OCI-LY3 (cell line): Measurements from ENCODE around the gene DBNDD2.

ENCODE experiments used
- H2AFZ ChIP-seq: fragments of 200-600, 300-600 bp; shearing (Covaris generic); 2 replicates; pipeline ENCODE4 v1.6.0; 2014; ENCODE audit warnings: antibody characterized with exemption, low read depth, low read length
- H3K27ac ChIP-seq: fragments of 200-600, 300-600 bp; sonication (generic); 2 replicates; pipeline ENCODE4 v1.5.1; 2014; ENCODE audit warnings: mild to moderate bottlenecking, low read length, moderate library complexity, mixed read lengths
- H3K27me3 ChIP-seq: fragments of 200-600, 300-600 bp; sonication (generic); 2 replicates; pipeline ENCODE4 v1.6.1; 2014; ENCODE audit warnings: low read depth, low read length, mixed read lengths
- H3K36me3 ChIP-seq: fragments of 200-600, 300-600 bp; sonication (generic); replicated peaks from 2 replicates; pipeline ENCODE3; 2014; ENCODE audit warnings: low read depth, low read length, mixed read lengths
- H3K4me1 ChIP-seq: fragments of 300-600, 200-600 bp; sonication (generic); 2 replicates; pipeline ENCODE4 v1.6.1; 2014; ENCODE audit warnings: low read length, mixed read lengths
- H3K4me2 ChIP-seq: fragments of 200-600, 300-600 bp; sonication (generic); 2 replicates; pipeline ENCODE4 v1.6.1; 2014; ENCODE audit warnings: low read length, mixed read lengths
- H3K4me3 ChIP-seq: fragments of 300-600, 200-600 bp; sonication (generic); 2 replicates; pipeline ENCODE4 v1.5.1; 2014; ENCODE audit warnings: antibody characterized with exemption, mild to moderate bottlenecking, low read length, moderate library complexity
- H3K79me2 ChIP-seq: fragments of 300-600, 200-600 bp; shearing (Covaris generic); 2 replicates; pipeline ENCODE4 v1.6.1; 2014; ENCODE audit warnings: mild to moderate bottlenecking, low read length, mixed read lengths
- H3K9ac ChIP-seq: fragments of 300-600, 200-600 bp; shearing (Covaris generic); 2 replicates; pipeline ENCODE4 v1.6.0; 2014; ENCODE audit warnings: mild to moderate bottlenecking, low read length, moderate library complexity
- H3K9me3 ChIP-seq: fragments of 200-600, 300-600 bp; shearing (Covaris generic); 2 replicates; pipeline ENCODE4 v1.6.1; 2014; ENCODE audit warnings: low read length, mixed read lengths; ENCODE audit not compliant: insufficient read depth
- H4K20me1 ChIP-seq: fragments of 200-600, 300-600 bp; sonication (generic); 2 replicates; pipeline ENCODE4 v1.6.1; 2016; ENCODE audit warnings: low read length, mixed read lengths; ENCODE audit not compliant: insufficient read depth
- EZH2phosphoT487 ChIP-seq: fragments of 200-600 bp; shearing (Covaris generic); IDR thresholded peaks from 2 replicates; pipeline ENCODE4 v1.6.1; 2018; ENCODE audit warnings: antibody characterized with exemption, mixed run types, low read depth
- TF ChIP-seq, protein P1 (sequence below): fragments of 200-600, 300-600 bp; sonication (generic); IDR thresholded peaks from 2 replicates; pipeline ENCODE4 v1.5.1; 2014; ENCODE audit warnings: antibody characterized with exemption, low read length, low read depth

DBNDD2 gene

GRCh38 chr20:45412653-45413052 lies 4.6 kb downstream of the DBNDD2 start:
- no peaks in the 10 kb centered on the region for H3K27me3 ChIP-seq
- TF ChIP-seq EZH2phosphoT487: no peak
- TF ChIP-seq, protein P1, sequence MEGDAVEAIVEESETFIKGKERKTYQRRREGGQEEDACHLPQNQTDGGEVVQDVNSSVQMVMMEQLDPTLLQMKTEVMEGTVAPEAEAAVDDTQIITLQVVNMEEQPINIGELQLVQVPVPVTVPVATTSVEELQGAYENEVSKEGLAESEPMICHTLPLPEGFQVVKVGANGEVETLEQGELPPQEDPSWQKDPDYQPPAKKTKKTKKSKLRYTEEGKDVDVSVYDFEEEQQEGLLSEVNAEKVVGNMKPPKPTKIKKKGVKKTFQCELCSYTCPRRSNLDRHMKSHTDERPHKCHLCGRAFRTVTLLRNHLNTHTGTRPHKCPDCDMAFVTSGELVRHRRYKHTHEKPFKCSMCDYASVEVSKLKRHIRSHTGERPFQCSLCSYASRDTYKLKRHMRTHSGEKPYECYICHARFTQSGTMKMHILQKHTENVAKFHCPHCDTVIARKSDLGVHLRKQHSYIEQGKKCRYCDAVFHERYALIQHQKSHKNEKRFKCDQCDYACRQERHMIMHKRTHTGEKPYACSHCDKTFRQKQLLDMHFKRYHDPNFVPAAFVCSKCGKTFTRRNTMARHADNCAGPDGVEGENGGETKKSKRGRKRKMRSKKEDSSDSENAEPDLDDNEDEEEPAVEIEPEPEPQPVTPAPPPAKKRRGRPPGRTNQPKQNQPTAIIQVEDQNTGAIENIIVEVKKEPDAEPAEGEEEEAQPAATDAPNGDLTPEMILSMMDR: no peak

DNA sequence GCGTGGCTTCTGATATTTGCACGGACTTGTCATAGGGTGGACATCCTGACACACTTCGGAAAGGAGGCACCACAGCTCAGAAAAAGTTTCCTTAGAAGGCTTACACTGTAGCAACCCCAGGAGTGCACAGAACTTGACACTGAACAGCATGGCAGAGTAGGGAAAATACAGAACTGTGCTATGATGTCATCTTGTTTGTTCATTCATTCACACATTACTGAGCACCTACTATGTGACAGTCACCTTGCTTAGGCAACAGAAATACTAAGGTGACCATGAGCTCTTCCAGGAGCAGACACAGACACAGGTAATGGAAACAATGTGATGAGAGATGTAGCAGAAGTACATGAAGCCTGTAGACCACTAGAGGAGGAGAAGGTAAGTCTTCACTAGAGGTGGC lies 5.4 kb downstream of the DBNDD2 start:
- H3K4me1 ChIP-seq: peaks cover 20% of the 10 kb centered on the region
- H3K9me3 ChIP-seq: no peaks in the 10 kb centered on the region
- H3K9ac ChIP-seq: no peak overlapping the region
- H3K27ac ChIP-seq: no peak overlapping the region
- no peak overlapping the region for H2AFZ ChIP-seq
- H4K20me1 ChIP-seq: no peaks in the 10 kb centered on the region
- H3K27me3 ChIP-seq: no peaks in the 10 kb centered on the region
- H3K79me2 ChIP-seq: peaks cover 26% of the 10 kb centered on the region
- H3K36me3 ChIP-seq: no peaks in the 10 kb centered on the region
- TF ChIP-seq, protein P1: no peak
- no peak for TF ChIP-seq EZH2phosphoT487
- no peak overlapping the region for H3K4me3 ChIP-seq
- H3K4me2 ChIP-seq: no peak overlapping the region

More at GRCh38 chr20:45412653-45413052, 4.6 kb downstream of the DBNDD2 start:
- Histone ChIP-seq H3K9me3 (no peaks in the 10 kb centered on the region), H3K27ac (no peak overlapping the region), H4K20me1 (no peaks in the 10 kb centered on the region), H3K4me3 (no peak overlapping the region), H3K9ac (no peak overlapping the region), H3K4me1 (peaks cover 22% of the 10 kb centered on the region), H3K4me2 (no peak overlapping the region), H3K79me2 (peaks cover 17% of the 10 kb centered on the region), H2AFZ (no peak overlapping the region), H3K36me3 (no peaks in the 10 kb centered on the region)

DNA sequence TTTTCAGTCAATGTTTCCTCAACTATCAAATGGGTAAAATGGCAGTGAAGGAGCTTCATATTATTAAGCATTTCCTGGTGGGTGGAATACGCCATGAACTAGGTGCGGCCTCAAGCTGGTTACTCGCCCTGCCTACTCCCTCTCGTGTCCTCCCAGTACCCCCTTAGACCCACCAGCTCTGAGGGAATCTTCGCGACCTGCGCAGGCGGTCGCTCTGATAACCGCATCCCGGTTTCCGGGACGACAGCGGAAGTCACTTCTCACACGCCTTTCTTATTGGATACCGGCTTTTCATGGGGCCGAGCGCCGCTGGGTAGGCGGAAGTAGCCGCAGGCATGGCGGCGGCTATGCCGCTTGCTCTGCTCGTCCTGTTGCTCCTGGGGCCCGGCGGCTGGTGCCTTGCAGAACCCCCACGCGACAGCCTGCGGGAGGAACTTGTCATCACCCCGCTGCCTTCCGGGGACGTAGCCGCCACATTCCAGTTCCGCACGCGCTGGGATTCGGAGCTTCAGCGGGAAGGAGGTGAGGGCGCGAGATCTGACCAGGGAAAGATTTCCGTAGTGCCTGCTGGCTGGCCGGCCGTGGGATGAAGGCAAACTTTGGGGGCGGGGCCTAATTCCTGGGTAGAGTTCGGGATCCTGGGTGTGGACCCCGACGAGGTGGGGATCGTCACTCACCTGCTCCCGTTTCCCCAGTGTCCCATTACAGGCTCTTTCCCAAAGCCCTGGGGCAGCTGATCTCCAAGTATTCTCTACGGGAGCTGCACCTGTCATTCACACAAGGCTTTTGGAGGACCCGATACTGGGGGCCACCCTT lies 7.9 kb downstream of the DBNDD2 start, which contains the start of gene PIGT:
Gene PIGT, plus strand, starts transcription at position 320 of the 816 bp plus-strand sequence. Its CDS starts 16 bp downstream, at position 336.
- H4K20me1 ChIP-seq: no peaks in the 10 kb centered on the region
- peak within 1 kb of the TSS; percentile 85 for H2AFZ ChIP-seq
- H3K79me2 ChIP-seq: peaks cover 27% of the 10 kb centered on the region
- peaks cover 17% of the 10 kb centered on the region for H3K4me1 ChIP-seq
- H3K4me2 ChIP-seq: peak within 1 kb of the TSS; percentile 84
- peak within 1 kb of the TSS; percentile 84 for H3K4me3 ChIP-seq
- H3K9me3 ChIP-seq: no peaks in the 10 kb centered on the region
- no peaks in the 10 kb centered on the region for H3K27me3 ChIP-seq
- TF ChIP-seq, protein P1: no peak
- TF ChIP-seq EZH2phosphoT487: no peak
- peak within 1 kb of the TSS; percentile 40 for H3K27ac ChIP-seq
- H3K36me3 ChIP-seq: peaks cover 22% of the 10 kb centered on the region
- peak within 1 kb of the TSS; percentile 81 for H3K9ac ChIP-seq

DNA sequence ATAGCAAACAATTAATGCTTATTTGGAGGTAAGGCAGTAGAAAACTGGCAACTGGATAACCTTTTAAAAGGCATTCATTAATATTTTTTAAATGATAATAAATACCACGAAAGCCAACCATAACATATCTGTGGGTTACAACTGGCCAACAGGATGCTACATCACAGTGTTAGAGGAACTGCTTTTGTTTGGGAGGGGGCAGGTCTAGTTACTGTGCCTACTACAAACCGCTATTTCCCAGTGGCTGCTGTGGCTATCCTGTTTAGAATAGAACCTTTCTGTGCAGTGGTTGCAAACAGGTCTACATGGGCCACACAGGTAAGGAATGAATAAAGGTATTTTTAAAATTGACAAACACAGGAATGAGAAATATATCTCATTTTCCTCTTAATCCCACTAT lies 8.8 kb downstream of the DBNDD2 start:
- Histone ChIP-seq H2AFZ (no peak overlapping the region), H3K4me2 (peak overlapping the region; percentile 84), H3K79me2 (peaks cover 27% of the 10 kb centered on the region), H3K27ac (no peak overlapping the region), H3K9me3 (no peaks in the 10 kb centered on the region), H3K4me3 (peak overlapping the region; percentile 84), H3K9ac (peak overlapping the region; percentile 81), H3K4me1 (peaks cover 17% of the 10 kb centered on the region), H3K36me3 (peaks cover 29% of the 10 kb centered on the region), H4K20me1 (no peaks in the 10 kb centered on the region), H3K27me3 (no peaks in the 10 kb centered on the region)
- TF ChIP-seq, protein P1: no peak
- no peak for TF ChIP-seq EZH2phosphoT487
